Astrocyte (in vitro differentiated cells and primary cell): ENCODE measurements around the gene ARID4B. TPM values are rescaled to one million over a fixed set of nuclear protein-coding genes. Genes with fewer than 3 reads are reported as not detected.
"Not testable (repeated sequence)": the region's sequence is repeated elsewhere in the genome, so short reads cannot be mapped to it uniquely, and the experiment has no call there.

Experiments used
- DNase-seq: peaks from one replicate; pipeline ENCODE4 v3.0.0-alpha.2; 2010; ENCODE audit warnings: low read depth
- FAIRE-seq: peaks from 2 replicates; lab custom pipeline; 2011; peaks lifted over from hg19 to GRCh38; lab: Jason Lieb, UNC
- H2AFZ ChIP-seq: 2 replicates; pipeline ENCODE4 v1.6.0; 2012; ENCODE audit warnings: low read depth, low read length, inconsistent platforms
- H3K27ac ChIP-seq: 2 replicates; pipeline ENCODE4 v1.5.1; 2011; ENCODE audit warnings: low read depth, low read length, inconsistent platforms
- H3K27me3 ChIP-seq: 2 replicates; pipeline ENCODE4 v1.6.0; 2011; ENCODE audit warnings: low read length, inconsistent platforms; ENCODE audit not compliant: insufficient read depth
- H3K36me3 ChIP-seq: 2 replicates; pipeline ENCODE4 v1.5.1; 2011; ENCODE audit warnings: low read length, inconsistent platforms; ENCODE audit not compliant: insufficient read depth
- H3K4me1 ChIP-seq: 2 replicates; pipeline ENCODE4 v1.5.1; 2011; ENCODE audit warnings: low read length, inconsistent platforms; ENCODE audit not compliant: insufficient read depth
- H3K4me2 ChIP-seq: 2 replicates; pipeline ENCODE4 v1.6.0; 2012; ENCODE audit warnings: low read length, inconsistent platforms
- H3K4me3 ChIP-seq: 2 replicates; pipeline ENCODE4 v1.5.1; 2011; ENCODE audit warnings: low read depth, mild to moderate bottlenecking, low read length, inconsistent platforms; ENCODE audit not compliant: insufficient read depth
- H3K79me2 ChIP-seq: 2 replicates; pipeline ENCODE4 v1.6.0; 2012; ENCODE audit warnings: mild to moderate bottlenecking, low read length, inconsistent platforms; ENCODE audit not compliant: insufficient read depth
- H3K9ac ChIP-seq: 2 replicates; pipeline ENCODE4 v1.6.0; 2012; ENCODE audit warnings: mild to moderate bottlenecking, low read length, inconsistent platforms
- H3K9me3 ChIP-seq: 2 replicates; pipeline ENCODE4 v1.5.1; 2012; ENCODE audit warnings: low read depth, mild to moderate bottlenecking, low read length, inconsistent platforms; ENCODE audit not compliant: insufficient read depth
- H4K20me1 ChIP-seq: 2 replicates; pipeline ENCODE4 v1.6.0; 2012; ENCODE audit warnings: low read length, inconsistent platforms; ENCODE audit not compliant: insufficient read depth
- H3K27ac Mint-ChIP-seq: one replicate; pipeline ENCODE4 v1.8.0; 2021; ENCODE audit warnings: mild to moderate bottlenecking, mixed read lengths; ENCODE audit not compliant: unreplicated experiment
- H3K27me3 Mint-ChIP-seq: one replicate; pipeline ENCODE4 v1.8.0; 2021; ENCODE audit warnings: low read depth, mixed read lengths; ENCODE audit not compliant: unreplicated experiment
- H3K36me3 Mint-ChIP-seq: one replicate; pipeline ENCODE4 v1.8.0; 2021; ENCODE audit warnings: low read depth, mixed read lengths; ENCODE audit not compliant: unreplicated experiment
- H3K4me1 Mint-ChIP-seq: one replicate; pipeline ENCODE4 v1.8.0; 2021; ENCODE audit warnings: low read depth, mixed read lengths; ENCODE audit not compliant: unreplicated experiment
- H3K4me3 Mint-ChIP-seq: one replicate; pipeline ENCODE4 v1.8.0; 2021; ENCODE audit warnings: mild to moderate bottlenecking, moderate library complexity, mixed read lengths; ENCODE audit not compliant: unreplicated experiment
- H3K9me3 Mint-ChIP-seq: one replicate; pipeline ENCODE4 v1.8.0; 2021; ENCODE audit warnings: mild to moderate bottlenecking, mixed read lengths; ENCODE audit not compliant: unreplicated experiment
- CTCF ChIP-seq: IDR thresholded peaks from 2 replicates; pipeline ENCODE4 v1.5.1; 2011; ENCODE audit warnings: low read depth, mild to moderate bottlenecking, inconsistent platforms, low read length, moderate library complexity; ENCODE audit not compliant: insufficient read depth
- EZH2 ChIP-seq: IDR thresholded peaks from 2 replicates; pipeline ENCODE4 v1.6.1; 2012; ENCODE audit warnings: mild to moderate bottlenecking, low read length, inconsistent platforms; ENCODE audit not compliant: insufficient read depth
- total RNA-seq: library from RNA; stranded (reverse); gene quantifications from 2 replicates; pipeline ENCODE4 v1.2.1, GENCODE V29; 2021

The ARID4B gene
- total RNA-seq, 1 donor from 2014 or later = 38.6 TPM

GRCh38 chr1:235205687-235206086 is 122.3 kb downstream of the ARID4B start:
- H3K9ac ChIP-seq = no peak overlapping the region
- no peak overlapping the region for H2AFZ ChIP-seq
- H3K36me3 ChIP-seq = peaks cover 7% of the 10 kb centered on the region
- Mint-ChIP-seq H3K36me3 (peaks cover 3% of the 10 kb centered on the region), H3K27me3 (no peaks in the 10 kb centered on the region), H3K27ac (no peak overlapping the region), H3K4me1 (peaks cover 8% of the 10 kb centered on the region), H3K4me3 (no peak overlapping the region), H3K9me3 (no peaks in the 10 kb centered on the region)
- H3K27ac ChIP-seq = no peak overlapping the region
- peaks cover 6% of the 10 kb centered on the region for H3K79me2 ChIP-seq
- DNase-seq (no peak), FAIRE-seq (no peak)
- no peak overlapping the region for H3K4me3 ChIP-seq
- H3K4me1 ChIP-seq = peaks cover 3% of the 10 kb centered on the region
- H3K9me3 ChIP-seq = no peaks in the 10 kb centered on the region
- H3K27me3 ChIP-seq = no peaks in the 10 kb centered on the region
- peaks cover 8% of the 10 kb centered on the region for H4K20me1 ChIP-seq
- TF ChIP-seq CTCF (no peak), EZH2 (no peak)
- no peak overlapping the region for H3K4me2 ChIP-seq

DNA sequence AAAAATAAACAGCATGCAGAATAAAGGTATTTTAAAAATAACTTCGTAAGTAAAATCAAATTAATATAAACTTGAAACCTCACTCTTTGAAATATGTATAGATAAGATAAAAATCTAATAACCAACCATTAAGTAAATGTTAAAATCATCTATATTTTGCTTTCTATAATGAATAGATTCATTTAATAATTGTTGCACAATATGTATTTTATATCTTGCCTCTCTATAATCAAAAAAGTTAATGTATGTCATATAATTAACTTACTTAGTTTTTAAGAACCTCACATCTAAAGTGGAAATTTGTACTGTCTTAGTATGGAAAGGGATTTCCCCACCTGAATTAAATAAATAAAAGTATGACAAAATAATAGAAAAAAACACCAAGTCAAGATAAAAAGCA is 124.6 kb downstream of the ARID4B start:
- Histone ChIP-seq H4K20me1 (peaks cover 8% of the 10 kb centered on the region), H2AFZ (no peak overlapping the region), H3K79me2 (peaks cover 6% of the 10 kb centered on the region), H3K4me3 (no peak overlapping the region), H3K36me3 (peaks cover 2% of the 10 kb centered on the region), H3K9ac (no peak overlapping the region), H3K4me2 (no peak overlapping the region), H3K4me1 (peaks cover 3% of the 10 kb centered on the region), H3K9me3 (no peaks in the 10 kb centered on the region), H3K27me3 (no peaks in the 10 kb centered on the region), H3K27ac (no peak overlapping the region)
- DNase-seq (no peak), FAIRE-seq (no peak)
- Mint-ChIP-seq H3K9me3 (no peaks in the 10 kb centered on the region), H3K27me3 (no peaks in the 10 kb centered on the region), H3K4me3 (no peak overlapping the region), H3K4me1 (peaks cover 8% of the 10 kb centered on the region), H3K27ac (no peak overlapping the region), H3K36me3 (no peaks in the 10 kb centered on the region)
- TF ChIP-seq CTCF (no peak), EZH2 (no peak)

DNA sequence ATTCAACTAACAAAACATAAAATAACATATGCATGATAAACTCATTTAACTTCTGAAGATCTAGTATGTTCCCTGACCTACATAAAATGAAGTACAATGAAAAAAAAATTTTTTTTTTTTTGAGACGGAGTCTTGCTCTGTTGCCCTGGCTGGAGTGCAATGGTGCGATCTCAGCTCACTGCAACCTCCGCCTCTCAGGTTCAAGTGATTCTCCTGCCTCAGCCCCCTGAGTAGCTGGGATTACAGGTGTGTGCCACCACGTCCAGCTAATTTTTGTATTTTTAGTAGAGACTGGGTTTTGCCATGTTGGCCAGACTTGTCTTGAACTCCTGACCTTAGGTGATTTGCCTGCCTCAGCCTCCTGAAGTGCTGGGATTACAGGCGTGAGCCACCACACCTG is 125.5 kb downstream of the ARID4B start:
- H3K36me3 ChIP-seq, H3K9me3 ChIP-seq, H3K4me3 Mint-ChIP-seq, H3K27me3 Mint-ChIP-seq, H3K9me3 Mint-ChIP-seq, H3K36me3 Mint-ChIP-seq, H3K27ac Mint-ChIP-seq, DNase-seq, H4K20me1 ChIP-seq, H3K27ac ChIP-seq, H2AFZ ChIP-seq, H3K4me2 ChIP-seq, H3K79me2 ChIP-seq, H3K4me1 ChIP-seq, H3K4me1 Mint-ChIP-seq, H3K9ac ChIP-seq, FAIRE-seq, H3K27me3 ChIP-seq, H3K4me3 ChIP-seq: not testable (repeated sequence)
